ENCODE measurements around the gene OCA2. TPM values are rescaled to one million over a fixed set of nuclear protein-coding genes. Genes with fewer than 3 reads are reported as not detected.

The OCA2 gene
- total and polyA plus RNA-seq, 2 of the 13 experiments (the other 11 are each of a cell fraction or from before 2014, with no cell fraction given): 0.02 to 0.05 TPM

GRCh38 chr15:28116521-28117431 lies 17.7 kb upstream of the OCA2 start:
- H3K4me1 ChIP-seq (ENCODE audit: insufficient read depth, low read length): no peaks in the 10 kb centered on the region
- no peak for DNase-seq (ENCODE audit: low spot score)
- in situ Hi-C loops (cut with HindIII; ENCODE audit: extremely low pct_ligation_motif_present, low pct_unique_long_range_greater_than_20kb): no loop called here

GRCh38 chr15:28115871-28116270 lies 16.8 kb upstream of the OCA2 start:
- no peaks in the 10 kb centered on the region for H3K9me3 ChIP-seq (ENCODE audit: low read length)
- H3K9ac ChIP-seq (ENCODE audit: insufficient read depth, low read depth, low read length): no peak overlapping the region
- intact Hi-C loops (cut with micrococcal nuclease; ENCODE audit: unreplicated experiment) (no loop called here), in situ Hi-C loops (cut with HindIII; ENCODE audit: extremely low pct_ligation_motif_present, low pct_unique_long_range_greater_than_20kb) (no loop called here)
- H3K79me2 ChIP-seq (ENCODE audit: insufficient read depth, low read length): no peaks in the 10 kb centered on the region
- no peak for DNase-seq (ENCODE audit: low spot score)
- H3K4me3 ChIP-seq (replicated peaks in 1 of 3; ENCODE audit: insufficient read depth in 1 of 3, low read depth in 2 of 3, low read length in 3 of 3): no peak overlapping the region
- 90% methylated on average over 12 of the region's 13 CpGs for WGBS (ENCODE audit: low lambda C conversion rate)
- TF ChIP-seq ZNF782 (CRISPR knock-in tag; IDR thresholded peaks at IDR 0.05; ENCODE audit: borderline replicate concordance) (no peak), GTF2F1 (IDR thresholded peaks at IDR 0.05; ENCODE audit: low read length) (no peak), FOXO4 (CRISPR knock-in tag; conservative IDR thresholded peaks at IDR 0.05) (no peak), KDM6A (CRISPR knock-in tag; IDR thresholded peaks at IDR 0.05; ENCODE audit: low read depth) (no peak)
- no peaks in the 10 kb centered on the region for H3K27me3 ChIP-seq (ENCODE audit: control insufficient read depth in 1 of 2, insufficient read depth in 2 of 2, low read length in 2 of 2)
- no peaks in the 10 kb centered on the region for H4K20me1 ChIP-seq (ENCODE audit: insufficient read depth, low read length)
- ChIA-PET CTCF (ENCODE audit: low intra/inter-chr PET ratio, low total read pairs) (no interaction called here), POLR2A (no interaction called here)
- H3K27ac ChIP-seq (ENCODE audit: extremely low read length, insufficient read depth, low read length): no peak overlapping the region
- H2AFZ ChIP-seq (ENCODE audit: low read length): no peak overlapping the region
- no peak for ATAC-seq
- H3K4me1 ChIP-seq (ENCODE audit: insufficient read depth, low read length): no peaks in the 10 kb centered on the region
- peaks cover 19 to 72% of the 10 kb centered on the region in 2 experiments; a peak in 4 of 5 replicates for H3K36me3 ChIP-seq (replicated peaks in 1 of 2; ENCODE audit: control insufficient read depth in 1 of 2, insufficient read depth in 2 of 2, low read length in 2 of 2)
- FAIRE-seq: no peak
- H3K4me2 ChIP-seq (ENCODE audit: low read depth, low read length): no peak overlapping the region
- no TSS peak for BruUV-seq (replicated peaks)

More at GRCh38 chr15:28116521-28117431, 17.7 kb upstream of the OCA2 start:
- no TSS peak for BruUV-seq (replicated peaks)
- ATAC-seq: no peak
- Histone ChIP-seq H3K36me3 (replicated peaks in 1 of 2; ENCODE audit: control insufficient read depth in 1 of 2, insufficient read depth in 2 of 2, low read length in 2 of 2) (peaks cover 17 to 71% of the 10 kb centered on the region in 2 experiments; a peak in 4 of 5 replicates), H4K20me1 (ENCODE audit: insufficient read depth, low read length) (no peaks in the 10 kb centered on the region), H2AFZ (ENCODE audit: low read length) (no peak overlapping the region), H3K27me3 (ENCODE audit: control insufficient read depth in 1 of 2, insufficient read depth in 2 of 2, low read length in 2 of 2) (no peaks in the 10 kb centered on the region), H3K4me2 (ENCODE audit: low read depth, low read length) (no peak overlapping the region), H3K9me3 (ENCODE audit: low read length) (no peaks in the 10 kb centered on the region), H3K9ac (ENCODE audit: insufficient read depth, low read depth, low read length) (no peak overlapping the region), H3K4me3 (replicated peaks in 1 of 3; ENCODE audit: insufficient read depth in 1 of 3, low read depth in 2 of 3, low read length in 3 of 3) (no peak overlapping the region), H3K27ac (ENCODE audit: extremely low read length, insufficient read depth, low read length) (no peak overlapping the region), H3K79me2 (ENCODE audit: insufficient read depth, low read length) (no peaks in the 10 kb centered on the region)
- 98% methylated on average over 25 of the region's 42 CpGs for WGBS (ENCODE audit: low lambda C conversion rate)
- ChIA-PET CTCF (ENCODE audit: low intra/inter-chr PET ratio, low total read pairs) (no interaction called here), POLR2A (no interaction called here)
- intact Hi-C loops (cut with micrococcal nuclease; ENCODE audit: unreplicated experiment): no loop called here
- no peak for FAIRE-seq
- TF ChIP-seq ERF (CRISPR knock-in tag; IDR thresholded peaks at IDR 0.05) (no peak), ATF1 (CRISPR knock-in tag; IDR thresholded peaks at IDR 0.05) (no peak), ZFP62 (CRISPR knock-in tag; IDR thresholded peaks at IDR 0.05) (no peak), MYPOP (CRISPR knock-in tag; IDR thresholded peaks at IDR 0.05) (no peak), ZNF660 (CRISPR knock-in tag; IDR thresholded peaks at IDR 0.05; ENCODE audit: borderline replicate concordance, low read depth) (no peak), SRSF1 (optimal IDR thresholded peaks at IDR 0.05; ENCODE audit: low read depth, low read length) (no peak), ZNF468 (CRISPR knock-in tag; IDR thresholded peaks at IDR 0.05) (no peak), ZNF256 (CRISPR knock-in tag; conservative IDR thresholded peaks at IDR 0.05) (no peak)

Measured in HepG2 (cell line).